Endothelial cell of umbilical vein (primary cell): ENCODE data around the gene PRKACB. TPM values are rescaled to one million over a fixed set of nuclear protein-coding genes. Genes with fewer than 3 reads are reported as not detected.

Source experiments
- BruUV-seq: library from RNA; stranded (reverse); fragments of 400-500 nt; replicated peaks from 2 replicates; lab custom pipeline; 2021; lab: Mats Ljungman, UMichigan
- CTCF ChIA-PET: fragments of 300-600, 350-600 bp; sonication (Branson Sonifier 250); formaldehyde crosslinking; loops from one replicate; lab custom pipeline; 2021; ENCODE audit warnings: antibody characterized with exemption, inconsistent platforms; lab: Charles Lee
- POLR2A ChIA-PET: fragments of 300-600, 350-600 bp; sonication (Branson Sonifier 250); formaldehyde crosslinking; loops from one replicate; lab custom pipeline; 2021; ENCODE audit warnings: antibody characterized with exemption, inconsistent platforms; lab: Charles Lee
- DNase-seq: peaks from one replicate; pipeline ENCODE4 v3.0.0-alpha.2; 2011; ENCODE audit warnings: low read depth, low spot score
- FAIRE-seq: peaks from 2 replicates; lab custom pipeline; 2011; peaks lifted over from hg19 to GRCh38; lab: Jason Lieb, UNC
- H2AFZ ChIP-seq: 2 replicates; pipeline ENCODE4 v1.6.0; 2012; ENCODE audit warnings: low read depth, low read length, control low read depth, inconsistent platforms
- H3K27ac ChIP-seq: 2 replicates; pipeline ENCODE4 v1.5.1; 2011; ENCODE audit warnings: low read depth, mild to moderate bottlenecking, control low read depth, low read length, moderate library complexity; ENCODE audit not compliant: insufficient read depth
- H3K27me3 ChIP-seq, 2 experiments: 2 replicates each; pipeline versions ENCODE4 v1.6.0 to v1.6.1; 2011; ENCODE audit warnings: low read length in 2 of 2, mixed read lengths in 1 of 2; ENCODE audit not compliant: control insufficient read depth in 2 of 2, insufficient read depth in 2 of 2
- H3K36me3 ChIP-seq, 2 experiments: 2 replicates in 1 of 2; 3 replicates in 1 of 2; pipeline ENCODE4 v1.5.1; 2011; ENCODE audit warnings: low read length in 2 of 2, mild to moderate bottlenecking in 1 of 2, moderate library complexity in 1 of 2; ENCODE audit not compliant: control insufficient read depth in 2 of 2, insufficient read depth in 2 of 2; ENCODE audit errors: extremely low read depth in 1 of 2
- H3K4me1 ChIP-seq: 3 replicates; pipeline ENCODE4 v1.5.1; 2011; ENCODE audit warnings: mild to moderate bottlenecking, low read length; ENCODE audit not compliant: control insufficient read depth, insufficient read depth; ENCODE audit errors: extremely low read depth
- H3K4me2 ChIP-seq: 2 replicates; pipeline ENCODE4 v1.6.1; 2011; ENCODE audit warnings: low read length, control low read depth, mixed read lengths; ENCODE audit not compliant: insufficient read depth
- H3K4me3 ChIP-seq, 3 experiments: fragments of 200-600 bp in 1 of 3; sonication (generic), shearing (Covaris generic) in 1 of 3; replicated peaks in 1 of 3; 2 replicates each; pipeline ENCODE4 v1.5.1; 2011 to 2016; ENCODE audit warnings: control low read depth in 3 of 3, low read length in 3 of 3, mild to moderate bottlenecking in 2 of 3, inconsistent platforms in 1 of 3, low read depth in 1 of 3, moderate library complexity in 1 of 3; ENCODE audit not compliant: insufficient read depth in 1 of 3
- H3K79me2 ChIP-seq: 2 replicates; pipeline ENCODE4 v1.6.0; 2012; ENCODE audit warnings: low read length, inconsistent platforms; ENCODE audit not compliant: control insufficient read depth, insufficient read depth
- H3K9ac ChIP-seq: replicated peaks from 2 replicates; pipeline ENCODE3; 2011; ENCODE audit warnings: low read length, control low read depth; ENCODE audit not compliant: insufficient read depth; ENCODE audit errors: extremely low read depth
- H3K9me1 ChIP-seq: replicated peaks from 3 replicates; pipeline ENCODE4 v1.6.0; 2011; ENCODE audit warnings: mild to moderate bottlenecking, low read length; ENCODE audit not compliant: control insufficient read depth, insufficient read depth; ENCODE audit errors: extremely low read depth
- H3K9me3 ChIP-seq: replicated peaks from 2 replicates; pipeline ENCODE4 v1.5.1; 2012; ENCODE audit warnings: low read length, inconsistent platforms; ENCODE audit not compliant: control insufficient read depth, insufficient read depth
- H4K20me1 ChIP-seq: replicated peaks from 2 replicates; pipeline ENCODE3; 2011; ENCODE audit warnings: mild to moderate bottlenecking, low read length; ENCODE audit not compliant: control insufficient read depth, insufficient read depth; ENCODE audit errors: extremely low read depth
- CTCF ChIP-seq, 2 donors: IDR thresholded peaks; 1 replicate in 1 of 2; 2 replicates in 1 of 2; pipeline ENCODE4 v1.5.1; 2011; ENCODE audit warnings: low read length in 2 of 2, mild to moderate bottlenecking in 2 of 2, moderate library complexity in 2 of 2, control low read depth in 1 of 2, inconsistent platforms in 1 of 2, low read depth in 1 of 2; ENCODE audit not compliant: insufficient read depth in 1 of 2; ENCODE audit errors: extremely low read depth in 1 of 2
- EZH2 ChIP-seq: IDR thresholded peaks from 2 replicates; pipeline ENCODE4 v1.6.1; 2012; ENCODE audit warnings: borderline replicate concordance, low read depth, mild to moderate bottlenecking, moderate library complexity, low read length, inconsistent platforms; ENCODE audit not compliant: severe bottlenecking
- FOS ChIP-seq: IDR thresholded peaks from 2 replicates; pipeline ENCODE4 v1.6.1; 2011; ENCODE audit warnings: mild to moderate bottlenecking, low read length, moderate library complexity, borderline replicate concordance; ENCODE audit not compliant: insufficient read depth
- GATA2 ChIP-seq: IDR thresholded peaks from 2 replicates; pipeline ENCODE4 v1.7.0; 2011; ENCODE audit warnings: low read depth, mild to moderate bottlenecking, moderate library complexity, mixed read lengths, low read length; ENCODE audit not compliant: insufficient read length, insufficient read depth
- JUN ChIP-seq: IDR thresholded peaks from 2 replicates; pipeline ENCODE4 v1.6.1; 2011; ENCODE audit warnings: borderline replicate concordance, low read depth; ENCODE audit not compliant: insufficient read length, insufficient read depth
- MYC ChIP-seq: IDR thresholded peaks from one replicate; pipeline ENCODE4 v1.6.1; 2011; ENCODE audit warnings: mild to moderate bottlenecking, low read depth, low read length
- POLR2A ChIP-seq: IDR thresholded peaks from 2 replicates; pipeline ENCODE4 v1.6.1; 2012; ENCODE audit warnings: low read depth, mild to moderate bottlenecking, control low read depth, low read length
- POLR2AphosphoS5 ChIP-seq: IDR thresholded peaks from 2 replicates; pipeline ENCODE4 v1.6.1; 2012; ENCODE audit warnings: low read depth, mild to moderate bottlenecking, control low read depth, low read length, moderate library complexity; ENCODE audit not compliant: insufficient read depth
- dilution Hi-C: fragments of 300-500 bp; cut with MboI; formaldehyde crosslinking; loops from one replicate; pipeline ENCODE4 v1.15.0; 2019; ENCODE audit warnings: low sequenced_read_pairs; ENCODE audit not compliant: extremely low pct_ligation_motif_present
- intact Hi-C: fragments of 100-400 bp; cut with micrococcal nuclease; formaldehyde crosslinking; loops from one replicate; pipeline ENCODE4 v1.10.0; 2022
- polyA plus RNA-seq, 4 experiments: library from polyadenylated mRNA; depleted of rRNA in 3 of 4; stranded (reverse) in 3 of 4; unstranded in 1 of 4; fragments of >200 nt; gene quantifications; 2 replicates each; pipeline versions ENCODE4 v1.2.1 to v1.2.3, GENCODE V29; 2011 to 2012; ENCODE audit warnings: missing spikeins in 1 of 4
- total RNA-seq: library from RNA; stranded (reverse); gene quantifications from 2 replicates; pipeline ENCODE4 v1.2.3, GENCODE V29; 2021
- TF ChIP-seq, protein P1 (sequence below): IDR thresholded peaks from 2 replicates; pipeline ENCODE4 v1.6.1; 2011; ENCODE audit not compliant: insufficient read depth, insufficient read length

Gene PRKACB
- total and polyA plus RNA-seq, 2 donors (not counting 3 experiments of a cell fraction or from before 2014, with no cell fraction given): 19.1 to 77.5 TPM

- H3K36me3 ChIP-seq: no peaks in the 10 kb centered on the region
- ChIA-PET CTCF (no interaction called here), POLR2A (no interaction called here)
- H3K4me1 ChIP-seq: no peaks in the 10 kb centered on the region
- TF ChIP-seq POLR2A (no peak), GATA2 (no peak), CTCF (IDR thresholded peaks at IDR 0.05; ENCODE audit: extremely low read depth in 1 of 2, insufficient read depth in 1 of 2, low read depth in 1 of 2, low read length in 2 of 2) (no peak), JUN (no peak), MYC (no peak)
- TF ChIP-seq, protein P1, sequence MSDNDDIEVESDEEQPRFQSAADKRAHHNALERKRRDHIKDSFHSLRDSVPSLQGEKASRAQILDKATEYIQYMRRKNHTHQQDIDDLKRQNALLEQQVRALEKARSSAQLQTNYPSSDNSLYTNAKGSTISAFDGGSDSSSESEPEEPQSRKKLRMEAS: no peak
- DNase-seq (no peak), FAIRE-seq (no peak)
- H4K20me1 ChIP-seq: no peaks in the 10 kb centered on the region
- no peak overlapping the region for H3K4me2 ChIP-seq
- dilution Hi-C loops (no loop called here), intact Hi-C loops (no loop called here)
- no peak overlapping the region for H3K4me3 ChIP-seq
- no TSS peak for BruUV-seq
- H3K27me3 ChIP-seq: no peaks in the 10 kb centered on the region
- H3K27ac ChIP-seq: no peak overlapping the region
- H3K9me3 ChIP-seq: no peaks in the 10 kb centered on the region
- H3K9me1 ChIP-seq: no peaks in the 10 kb centered on the region
- no peaks in the 10 kb centered on the region for H3K79me2 ChIP-seq
- no peak overlapping the region for H2AFZ ChIP-seq
- no peak overlapping the region for H3K9ac ChIP-seq
These were observed 48.8 kb upstream of the PRKACB start for GRCh38 chr1:84095308-84095707.

- Histone ChIP-seq H3K9me1 (no peaks in the 10 kb centered on the region), H3K79me2 (no peaks in the 10 kb centered on the region), H3K9ac (no peak overlapping the region), H3K4me2 (no peak overlapping the region), H3K27ac (no peak overlapping the region), H3K4me1 (no peaks in the 10 kb centered on the region), H2AFZ (no peak overlapping the region), H3K27me3 (no peaks in the 10 kb centered on the region), H3K4me3 (no peak overlapping the region), H3K36me3 (no peaks in the 10 kb centered on the region), H4K20me1 (no peaks in the 10 kb centered on the region), H3K9me3 (no peaks in the 10 kb centered on the region)
- no peak for TF ChIP-seq EZH2
- no peak for TF ChIP-seq POLR2A
- TF ChIP-seq POLR2AphosphoS5: no peak
- TF ChIP-seq, protein P1: no peak
- TF ChIP-seq GATA2: no peak
- no peak for TF ChIP-seq JUN
- no peak for TF ChIP-seq FOS
- no peak for TF ChIP-seq MYC
- TF ChIP-seq CTCF (IDR thresholded peaks at IDR 0.05; ENCODE audit: extremely low read depth in 1 of 2, insufficient read depth in 1 of 2, low read depth in 1 of 2, low read length in 2 of 2): no peak
- DNase-seq (no peak), FAIRE-seq (no peak)
- CTCF ChIA-PET: no interaction called here
- intact Hi-C loops: no loop called here
- dilution Hi-C loops: no loop called here
- BruUV-seq: no TSS peak
- POLR2A ChIA-PET: no interaction called here
These were observed 47.9 kb upstream of the PRKACB start for GRCh38 chr1:84096176-84096575.
